HAP-1 (cell line): ENCODE measurements around the gene IRAK2.
"Not testable (repeated sequence)": the region's sequence is repeated elsewhere in the genome, so short reads cannot be mapped to it uniquely, and the experiment has no call there.

ENCODE experiments used
- DNase-seq, 2 experiments: peaks; one replicate each; pipeline ENCODE4 v3.0.0-alpha.2; 2016 to 2020; ENCODE audit warnings: low spot score in 2 of 2
- H3K27me3 ChIP-seq: fragments of 250-450 bp; sonication (Bioruptor Pico); 2 replicates; pipeline ENCODE4 v1.5.1; 2020; ENCODE audit warnings: low read depth, mild to moderate bottlenecking, moderate library complexity
- H3K36me3 ChIP-seq: fragments of 250-450 bp; sonication (Bioruptor Pico); replicated peaks from 2 replicates; pipeline ENCODE4 v1.5.1; 2020; ENCODE audit warnings: mild to moderate bottlenecking
- H3K4me1 ChIP-seq: fragments of 250-450 bp; sonication (Bioruptor Pico); 2 replicates; pipeline ENCODE4 v1.5.1; 2020; ENCODE audit warnings: mild to moderate bottlenecking
- H3K4me3 ChIP-seq: fragments of 250-450 bp; sonication (Bioruptor Pico); 2 replicates; pipeline ENCODE4 v1.5.1; 2020; ENCODE audit warnings: mild to moderate bottlenecking, moderate library complexity
- H3K9me3 ChIP-seq: fragments of 250-450 bp; sonication (Bioruptor Pico); 2 replicates; pipeline ENCODE4 v1.5.1; 2020; ENCODE audit warnings: mild to moderate bottlenecking, moderate library complexity
- in situ Hi-C: fragments of 300-500 bp; cut with MboI; formaldehyde crosslinking; loops from 3 replicates; pipeline ENCODE4 v1.14.3; 2020; ENCODE audit warnings: low sequenced_read_pairs, inconsistent platforms, mixed read lengths

Gene IRAK2

DNA sequence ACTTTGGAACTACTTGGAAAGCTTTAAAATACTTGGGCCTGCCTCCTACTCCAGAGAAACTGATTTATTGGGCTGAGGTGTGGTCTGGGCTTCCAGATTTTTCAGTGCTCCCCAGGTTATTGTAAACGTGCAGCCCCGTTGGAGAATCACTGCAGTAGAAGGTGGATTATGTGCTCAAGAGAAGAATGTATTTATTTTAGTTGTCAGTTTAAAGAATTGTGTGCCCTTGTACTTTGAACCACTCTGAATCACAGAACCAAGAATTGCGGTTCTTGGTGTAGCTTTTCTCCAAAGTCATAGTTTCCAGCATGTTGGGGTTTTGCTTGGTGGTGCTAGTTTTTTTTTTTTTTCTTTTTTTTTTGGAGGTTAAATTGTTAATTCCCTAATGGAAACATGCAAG is 85.1 kb downstream of the IRAK2 start:
- peak in 1 of 2 experiments; percentile 19 for DNase-seq
- Histone ChIP-seq H3K9me3 (peaks cover 6% of the 10 kb centered on the region), H3K27me3 (no peaks in the 10 kb centered on the region), H3K4me3 (peak overlapping the region; percentile 71), H3K4me1 (peaks cover 5% of the 10 kb centered on the region; the same call in 1 of the 2 replicates), H3K36me3 (peaks cover 29% of the 10 kb centered on the region)
- in situ Hi-C loops, result no loop called here

DNA sequence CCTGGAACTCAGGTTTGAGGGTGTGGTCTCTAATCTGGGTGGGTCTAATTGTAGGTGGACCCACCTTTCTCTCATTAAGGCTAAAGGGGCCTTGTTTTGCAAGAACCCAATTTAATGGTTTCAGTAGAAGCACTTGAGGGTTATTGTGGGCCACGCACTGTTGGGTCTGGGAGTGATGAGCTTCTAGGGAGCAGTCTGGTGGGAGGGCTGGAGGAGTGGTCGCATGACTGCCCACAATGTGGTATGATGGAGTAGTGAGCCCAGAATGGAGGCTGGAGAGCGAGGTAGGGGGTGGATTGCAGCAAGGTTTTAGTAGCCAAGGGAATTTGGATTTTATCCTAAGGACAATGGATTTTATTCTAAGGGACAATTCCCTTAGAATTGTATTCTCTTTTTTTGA is 86.3 kb downstream of the IRAK2 start:
- peaks cover 1% of the 10 kb centered on the region; the same call in 1 of the 2 replicates for H3K9me3 ChIP-seq
- H3K4me1 ChIP-seq, result peaks cover 5% of the 10 kb centered on the region; the same call in 1 of the 2 replicates
- H3K4me3 ChIP-seq, result peak overlapping the region; percentile 71; the same call in 1 of the 2 replicates
- no peaks in the 10 kb centered on the region for H3K27me3 ChIP-seq
- H3K36me3 ChIP-seq, result peaks cover 37% of the 10 kb centered on the region
- no peak for DNase-seq
- in situ Hi-C loops, result no loop called here

DNA sequence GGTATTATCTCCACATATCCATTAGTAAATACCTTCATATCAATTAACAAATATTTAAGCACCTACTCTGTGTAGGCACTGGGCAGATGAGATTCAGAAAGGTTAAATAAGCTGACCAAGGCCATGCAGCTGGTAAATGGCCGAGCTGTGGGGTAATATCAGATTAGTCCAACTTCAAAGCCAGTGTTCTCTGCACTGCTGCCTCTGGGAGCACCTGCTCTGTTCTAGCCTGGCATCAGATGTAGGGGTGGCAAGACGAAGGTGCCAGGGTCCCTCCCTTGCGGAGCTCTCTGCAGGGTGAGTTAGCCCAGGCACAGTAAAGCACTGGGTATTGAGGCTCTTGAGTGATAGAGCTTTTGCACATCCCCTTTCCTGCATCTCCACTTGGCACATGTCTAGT is 89.0 kb downstream of the IRAK2 start:
- no peaks in the 10 kb centered on the region for H3K9me3 ChIP-seq
- DNase-seq, result no peak
- in situ Hi-C loops, result no loop called here
- no peak overlapping the region for H3K4me3 ChIP-seq
- H3K27me3 ChIP-seq, result no peaks in the 10 kb centered on the region
- H3K4me1 ChIP-seq, result peaks cover 5% of the 10 kb centered on the region; the same call in 1 of the 2 replicates
- H3K36me3 ChIP-seq, result peaks cover 45% of the 10 kb centered on the region

DNA sequence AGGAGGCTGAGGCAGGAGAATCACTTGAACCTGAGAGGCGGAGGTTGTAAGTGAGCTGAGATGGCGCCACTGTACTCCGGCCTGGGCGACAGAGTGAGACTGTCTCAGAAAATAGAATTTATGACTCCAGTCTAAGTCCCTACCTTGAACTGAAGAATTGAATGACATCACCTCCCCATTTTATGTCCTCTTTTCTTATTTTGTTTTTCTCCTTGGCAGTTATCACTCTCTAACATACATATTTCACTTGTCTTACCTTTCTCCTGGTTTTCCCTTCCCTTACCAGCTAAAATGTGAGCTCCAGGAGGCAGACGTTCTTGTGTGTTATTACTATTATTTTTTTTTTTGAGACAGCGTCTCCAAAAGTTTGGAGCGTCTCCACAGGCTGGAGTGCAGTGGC is 91.1 kb downstream of the IRAK2 start:
- H3K9me3 ChIP-seq, result no peaks in the 10 kb centered on the region
- H3K4me1 ChIP-seq, result peaks cover 3% of the 10 kb centered on the region; the same call in 1 of the 2 replicates
- H3K4me3 ChIP-seq, result no peak overlapping the region
- H3K36me3 ChIP-seq, result peaks cover 58% of the 10 kb centered on the region
- DNase-seq, result no peak
- in situ Hi-C loops, result no loop called here
- no peaks in the 10 kb centered on the region for H3K27me3 ChIP-seq

DNA sequence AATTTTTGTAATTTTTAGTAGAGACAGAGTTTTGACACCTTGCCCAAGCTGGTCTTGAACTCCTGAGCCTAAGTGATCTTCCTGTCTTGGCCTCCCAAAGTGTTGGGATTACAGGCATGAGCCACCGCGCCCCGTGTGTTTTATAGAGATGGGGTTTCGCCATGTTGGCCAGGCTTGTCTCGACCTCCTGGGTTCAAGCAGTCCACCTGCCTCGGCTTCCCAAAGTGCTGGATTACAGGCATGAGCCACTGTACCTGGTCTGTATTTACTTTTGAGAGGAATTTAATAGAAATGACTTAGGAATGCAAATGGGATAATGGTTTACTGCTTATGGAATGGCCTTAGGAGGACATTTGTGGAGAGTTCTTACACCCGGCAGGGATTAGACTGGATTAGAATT is 94.3 kb downstream of the IRAK2 start:
- DNase-seq, result no peak
- no peak overlapping the region for H3K4me3 ChIP-seq
- H3K36me3 ChIP-seq, result peaks cover 65% of the 10 kb centered on the region
- no peaks in the 10 kb centered on the region for H3K9me3 ChIP-seq
- H3K27me3 ChIP-seq, result no peaks in the 10 kb centered on the region
- in situ Hi-C loops, result no loop called here
- H3K4me1 ChIP-seq, result peaks cover 6% of the 10 kb centered on the region; the same call in 1 of the 2 replicates

DNA sequence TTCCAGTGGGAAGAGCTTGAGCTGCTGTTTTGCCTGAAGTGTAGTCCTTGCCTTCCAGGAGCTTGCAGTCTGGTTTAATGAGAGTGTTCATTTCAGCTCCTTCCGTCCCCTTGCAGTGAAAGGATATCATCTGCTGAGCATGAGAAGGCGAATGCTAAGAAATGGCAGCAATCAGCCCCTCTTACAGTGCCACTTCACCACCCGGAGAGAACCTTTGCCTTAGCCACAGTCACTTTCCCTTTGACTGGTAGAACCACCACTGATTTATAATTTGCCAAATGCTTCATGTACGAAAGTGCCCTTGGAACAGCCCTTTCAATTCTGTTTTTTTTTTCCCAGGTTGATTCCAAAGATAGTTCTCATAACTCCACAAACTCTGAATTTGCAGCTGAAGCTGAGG is 95.1 kb downstream of the IRAK2 start:
- in situ Hi-C loops, result no loop called here
- Histone ChIP-seq H3K9me3 (no peaks in the 10 kb centered on the region), H3K27me3 (no peaks in the 10 kb centered on the region), H3K4me3 (no peak overlapping the region), H3K4me1 (peaks cover 6% of the 10 kb centered on the region; the same call in 1 of the 2 replicates), H3K36me3 (peaks cover 62% of the 10 kb centered on the region)
- DNase-seq, result no peak

DNA sequence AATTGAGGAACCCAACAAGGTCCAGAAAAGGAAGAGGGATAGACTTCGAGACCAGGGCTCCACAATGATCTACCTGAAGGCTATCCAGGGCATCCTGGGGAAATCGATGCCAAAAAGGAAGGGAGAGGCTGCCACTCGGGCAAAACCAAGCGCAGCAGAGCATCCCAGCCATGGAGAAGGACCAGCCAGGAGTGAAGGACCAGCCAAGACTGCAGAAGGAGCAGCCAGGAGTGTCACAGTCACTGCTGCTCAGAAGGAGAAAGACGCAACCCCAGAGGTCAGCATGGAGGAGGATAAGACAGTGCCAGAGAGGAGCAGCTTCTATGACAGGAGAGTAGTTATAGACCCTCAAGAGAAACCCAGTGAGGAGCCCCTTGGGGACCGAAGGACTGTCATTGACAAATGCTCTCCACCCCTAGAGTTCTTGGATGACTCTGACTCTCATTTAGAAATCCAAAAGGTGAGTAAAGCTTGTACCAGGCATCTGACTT is 95.5 kb downstream of the IRAK2 start:
- no peak overlapping the region for H3K4me3 ChIP-seq
- peaks cover 60% of the 10 kb centered on the region for H3K36me3 ChIP-seq
- H3K4me1 ChIP-seq, result peaks cover 6% of the 10 kb centered on the region; the same call in 1 of the 2 replicates
- no peaks in the 10 kb centered on the region for H3K27me3 ChIP-seq
- no peak for DNase-seq
- no peaks in the 10 kb centered on the region for H3K9me3 ChIP-seq
- in situ Hi-C loops, result no loop called here

DNA sequence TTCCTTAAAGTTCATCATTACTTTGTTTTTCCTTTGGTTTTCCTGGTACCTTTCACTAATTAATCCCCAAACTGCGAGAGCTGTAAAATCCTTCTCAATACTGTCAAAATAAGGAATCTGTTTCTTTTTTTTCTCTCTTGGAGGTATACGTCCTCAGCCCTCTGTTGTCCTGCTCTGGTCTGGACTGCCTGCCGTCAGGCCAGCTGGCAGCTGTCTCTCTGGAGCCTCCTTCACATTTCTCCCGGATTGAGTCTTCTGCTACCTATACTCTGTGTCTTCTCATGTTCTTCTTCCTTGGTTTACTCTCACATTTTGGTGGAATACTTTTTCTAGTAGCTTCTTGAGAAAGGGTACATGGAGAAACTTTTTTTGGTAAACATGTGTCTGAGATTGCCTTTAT is 97.3 kb downstream of the IRAK2 start:
- Histone ChIP-seq H3K9me3 (no peaks in the 10 kb centered on the region), H3K4me3 (no peak overlapping the region), H3K36me3 (peaks cover 56% of the 10 kb centered on the region), H3K4me1 (peaks cover 6% of the 10 kb centered on the region; the same call in 1 of the 2 replicates), H3K27me3 (no peaks in the 10 kb centered on the region)
- DNase-seq, result no peak
- in situ Hi-C loops, result no loop called here

DNA sequence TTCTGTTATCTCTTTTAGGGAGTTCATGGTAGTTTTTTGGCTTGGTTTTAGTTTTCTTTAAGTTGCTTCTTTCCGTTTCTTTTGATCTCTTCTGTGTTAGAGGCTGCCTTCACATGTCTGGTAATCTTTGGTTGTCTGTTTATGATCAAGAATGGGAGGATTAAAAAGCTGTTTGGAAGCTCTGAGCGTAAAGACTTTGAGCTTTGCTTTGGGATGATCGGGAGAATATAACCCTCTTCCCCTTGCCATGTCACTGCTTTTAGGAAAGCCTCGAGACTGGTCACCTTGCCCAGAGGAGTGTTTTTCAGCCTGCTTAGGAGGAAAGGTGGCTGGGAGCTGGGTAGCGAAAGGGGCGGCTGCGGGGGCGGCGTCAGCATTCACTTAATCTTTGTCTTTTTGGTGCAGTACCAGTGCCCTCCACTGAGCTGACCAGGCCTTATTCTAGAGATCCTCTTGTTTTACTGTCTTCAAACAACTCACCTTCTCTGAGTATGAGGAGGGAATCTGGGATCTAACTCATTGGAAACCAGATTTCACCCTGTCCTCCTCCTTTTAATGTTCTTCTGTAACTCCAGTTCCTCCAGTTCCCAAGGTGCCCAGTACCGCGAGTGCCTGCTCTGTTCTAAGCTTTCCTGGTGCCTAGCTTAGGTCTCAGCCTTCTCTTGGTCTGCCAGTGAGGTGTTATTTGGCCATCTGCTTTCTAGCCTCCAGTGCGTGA is 99.1 kb downstream of the IRAK2 start:
- Histone ChIP-seq H3K4me1 (peaks cover 6% of the 10 kb centered on the region), H3K36me3 (peaks cover 72% of the 10 kb centered on the region), H3K27me3 (no peaks in the 10 kb centered on the region), H3K4me3 (no peak overlapping the region), H3K9me3 (no peaks in the 10 kb centered on the region)
- DNase-seq, result peak; percentile 49 to 77
- in situ Hi-C loops, result no loop called here

DNA sequence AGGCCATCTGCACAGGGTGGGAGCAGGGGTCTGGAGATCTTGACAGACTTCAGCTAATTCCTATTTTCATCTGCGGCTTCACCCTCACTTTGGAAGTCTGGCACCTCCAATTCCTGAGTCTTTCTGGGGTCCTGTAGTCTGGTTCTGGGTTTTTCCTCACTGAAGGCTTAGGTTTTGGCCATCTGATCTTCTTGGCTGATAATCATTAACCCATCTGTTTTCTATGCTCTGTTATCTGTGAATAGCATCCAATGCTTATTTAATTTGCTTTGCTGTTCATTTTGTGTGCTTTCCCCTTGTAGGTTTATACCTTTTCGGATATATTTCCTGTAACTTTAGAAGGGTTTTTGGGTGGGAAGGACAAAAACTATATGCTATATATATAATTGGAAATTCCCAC is 101.1 kb downstream of the IRAK2 start:
- H3K4me3 ChIP-seq, result no peak overlapping the region
- peaks cover 6% of the 10 kb centered on the region for H3K4me1 ChIP-seq
- peaks cover 76% of the 10 kb centered on the region for H3K36me3 ChIP-seq
- no peaks in the 10 kb centered on the region for H3K27me3 ChIP-seq
- DNase-seq, result no peak
- in situ Hi-C loops, result no loop called here
- H3K9me3 ChIP-seq, result no peaks in the 10 kb centered on the region

DNA sequence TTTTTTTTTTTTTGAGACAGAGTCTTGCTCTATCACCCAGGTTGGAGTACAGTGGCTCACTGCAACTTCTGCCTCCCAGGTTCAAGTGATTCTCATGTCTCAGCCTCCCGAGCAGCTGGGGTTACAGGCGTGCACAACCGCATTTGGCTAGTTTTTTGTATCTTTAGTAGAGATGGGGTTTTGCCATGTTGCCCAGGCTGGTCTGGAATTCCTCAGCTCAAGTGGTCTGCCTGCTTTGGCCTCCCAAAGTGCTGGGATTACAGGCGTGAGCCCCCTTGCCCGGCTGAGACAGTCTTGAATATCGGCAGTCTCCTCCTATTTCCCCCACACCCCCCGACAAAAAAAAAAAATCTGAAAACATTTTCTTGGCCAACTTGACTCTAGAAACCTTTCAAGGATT is 102.2 kb downstream of the IRAK2 start:
- H3K4me1 ChIP-seq, H3K27me3 ChIP-seq, H3K9me3 ChIP-seq, DNase-seq, in situ Hi-C loops, H3K4me3 ChIP-seq: not testable (repeated sequence)
- peaks cover 79% of the 10 kb centered on the region for H3K36me3 ChIP-seq

DNA sequence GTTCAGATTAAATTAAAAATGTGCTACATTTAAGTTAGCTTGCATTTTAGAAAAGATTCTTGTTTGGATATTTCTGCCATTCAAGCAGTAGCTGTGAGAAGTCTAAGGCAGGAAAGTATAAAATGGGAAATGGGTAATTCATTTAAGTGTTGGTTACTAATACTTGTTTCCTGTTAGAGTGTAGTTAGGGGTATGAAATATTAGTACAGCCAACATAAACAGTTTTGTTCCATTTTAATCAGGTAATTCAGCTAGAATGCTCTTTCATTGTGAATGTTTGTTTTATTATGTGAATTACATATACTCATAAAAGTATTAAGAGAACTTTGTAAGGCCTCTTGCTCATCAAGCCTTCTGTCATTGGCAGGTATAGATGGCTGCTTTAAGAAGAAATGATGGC is 103.4 kb downstream of the IRAK2 start:
- no peak for DNase-seq
- H3K4me1 ChIP-seq, result peaks cover 6% of the 10 kb centered on the region
- in situ Hi-C loops, result no loop called here
- no peaks in the 10 kb centered on the region for H3K27me3 ChIP-seq
- peaks cover 77% of the 10 kb centered on the region for H3K36me3 ChIP-seq
- no peaks in the 10 kb centered on the region for H3K9me3 ChIP-seq
- H3K4me3 ChIP-seq, result no peak overlapping the region

DNA sequence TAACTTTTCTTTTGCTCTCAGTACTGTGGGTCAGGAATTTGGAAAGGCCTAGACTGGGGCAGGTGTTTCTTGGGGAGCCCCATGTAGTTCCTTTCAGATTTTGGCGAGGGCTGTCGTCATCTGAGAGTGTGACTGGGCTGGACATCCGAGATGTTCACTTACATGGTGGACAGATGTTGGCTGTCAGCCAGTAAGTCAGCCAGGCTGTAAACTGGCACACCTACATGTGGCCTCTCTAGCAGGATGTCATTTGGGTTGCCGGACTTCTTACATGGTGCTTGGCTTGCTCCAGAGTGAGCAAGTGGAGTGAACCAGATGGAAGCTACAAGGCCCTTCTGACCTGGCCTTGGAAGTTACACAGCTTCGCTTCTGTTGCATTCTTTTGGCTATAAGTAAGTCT is 104.2 kb downstream of the IRAK2 start:
- Histone ChIP-seq H3K27me3 (no peaks in the 10 kb centered on the region), H3K4me1 (peaks cover 4% of the 10 kb centered on the region), H3K36me3 (peaks cover 75% of the 10 kb centered on the region), H3K9me3 (no peaks in the 10 kb centered on the region), H3K4me3 (no peak overlapping the region)
- in situ Hi-C loops, result no loop called here
- DNase-seq, result no peak

DNA sequence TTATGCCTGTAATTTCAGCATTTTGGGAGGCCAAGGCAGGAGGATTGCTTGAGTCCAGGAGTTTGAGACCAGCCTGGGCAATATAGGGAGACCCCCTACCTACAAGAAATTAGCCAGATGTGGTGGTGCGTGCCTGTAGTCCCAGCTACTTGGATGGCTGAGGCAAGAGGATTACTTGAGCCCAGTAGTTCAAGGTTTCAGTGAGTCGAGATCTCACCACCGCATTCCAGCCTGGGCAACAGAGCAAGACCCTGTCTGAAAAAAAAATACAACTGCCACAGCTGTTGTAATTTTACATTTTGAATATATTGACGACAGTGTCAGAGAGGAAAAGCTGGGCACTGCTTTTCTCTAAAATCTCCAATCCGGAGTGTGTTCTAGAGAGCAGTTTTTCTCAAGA is 104.7 kb downstream of the IRAK2 start:
- H3K4me1 ChIP-seq, result peaks cover 9% of the 10 kb centered on the region
- no peak for DNase-seq
- no peaks in the 10 kb centered on the region for H3K9me3 ChIP-seq
- in situ Hi-C loops, result no loop called here
- H3K27me3 ChIP-seq, result no peaks in the 10 kb centered on the region
- peaks cover 75% of the 10 kb centered on the region for H3K36me3 ChIP-seq
- no peak overlapping the region for H3K4me3 ChIP-seq
